ENCODE results near the gene SH3BGRL.

The SH3BGRL gene

GRCh38 chrX:81232218-81232617 is 30.3 kb downstream of the SH3BGRL start:
- no peak for TF ChIP-seq CTCF (conservative IDR thresholded peaks at IDR 0.05)
- no peak overlapping the region for H3K27ac ChIP-seq

- H3K27ac ChIP-seq, result no peak overlapping the region
- TF ChIP-seq CTCF (conservative IDR thresholded peaks at IDR 0.05), result no peak
These were observed 35.6 kb downstream of the SH3BGRL start for GRCh38 chrX:81237516-81237915.

GRCh38 chrX:81238166-81238565 is 36.3 kb downstream of the SH3BGRL start:
- no peak overlapping the region for H3K27ac ChIP-seq
- TF ChIP-seq CTCF (conservative IDR thresholded peaks at IDR 0.05), result no peak

GRCh38 chrX:81240701-81241331 is 38.9 kb downstream of the SH3BGRL start:
- TF ChIP-seq CTCF (conservative IDR thresholded peaks at IDR 0.05), result no peak
- no peak overlapping the region for H3K27ac ChIP-seq

GRCh38 chrX:81241753-81242152 is 39.9 kb downstream of the SH3BGRL start:
- no peak overlapping the region for H3K27ac ChIP-seq
- no peak for TF ChIP-seq CTCF (conservative IDR thresholded peaks at IDR 0.05)

- no peak overlapping the region for H3K27ac ChIP-seq
- TF ChIP-seq CTCF (conservative IDR thresholded peaks at IDR 0.05), result no peak
These were observed 54.0 kb downstream of the SH3BGRL start for GRCh38 chrX:81255876-81256275.

- TF ChIP-seq CTCF (conservative IDR thresholded peaks at IDR 0.05), result no peak
- no peak overlapping the region for H3K27ac ChIP-seq
These were observed 55.9 kb downstream of the SH3BGRL start for GRCh38 chrX:81257817-81258216.
